Body of pancreas (tissue), 4 donors: ENCODE data around the gene NCS1.

ENCODE experiments used
- CTCF ChIP-seq, 7 experiments: fragments of 450-650 bp in 4 of 7; fragments of 200-600 bp in 3 of 7; sonication (generic) in 3 of 7; IDR thresholded peaks; one replicate each; pipeline ENCODE4 v1.5.1; 2016 to 2019; ENCODE audit warnings: antibody characterized with exemption in 7 of 7
- POLR2A ChIP-seq, 3 donors: fragments of 450-650 bp; IDR thresholded peaks; one replicate each; pipeline ENCODE4 v1.6.1; 2016; ENCODE audit warnings: antibody characterized with exemption in 3 of 3, mild to moderate bottlenecking in 2 of 3

- no peak for TF ChIP-seq CTCF (IDR thresholded peaks at IDR 0.05)
- TF ChIP-seq POLR2A (IDR thresholded peaks at IDR 0.05): no peak
Measured at GRCh38 chr9:130144703-130145102, 27.5 kb upstream of the NCS1 start.
